Astrocyte (in vitro differentiated cells and primary cell): ENCODE data around the gene GRM7. TPM values are rescaled to one million over a fixed set of nuclear protein-coding genes. Genes with fewer than 3 reads are reported as not detected.

ENCODE experiments used
- DNase-seq: peaks from one replicate; pipeline ENCODE4 v3.0.0-alpha.2; 2010; ENCODE audit warnings: low read depth
- FAIRE-seq: peaks from 2 replicates; lab custom pipeline; 2011; peaks lifted over from hg19 to GRCh38; lab: Jason Lieb, UNC
- H2AFZ ChIP-seq: 2 replicates; pipeline ENCODE4 v1.6.0; 2012; ENCODE audit warnings: low read depth, low read length, inconsistent platforms
- H3K27ac ChIP-seq: 2 replicates; pipeline ENCODE4 v1.5.1; 2011; ENCODE audit warnings: low read depth, low read length, inconsistent platforms
- H3K27me3 ChIP-seq: 2 replicates; pipeline ENCODE4 v1.6.0; 2011; ENCODE audit warnings: low read length, inconsistent platforms; ENCODE audit not compliant: insufficient read depth
- H3K36me3 ChIP-seq: 2 replicates; pipeline ENCODE4 v1.5.1; 2011; ENCODE audit warnings: low read length, inconsistent platforms; ENCODE audit not compliant: insufficient read depth
- H3K4me1 ChIP-seq: 2 replicates; pipeline ENCODE4 v1.5.1; 2011; ENCODE audit warnings: low read length, inconsistent platforms; ENCODE audit not compliant: insufficient read depth
- H3K4me2 ChIP-seq: 2 replicates; pipeline ENCODE4 v1.6.0; 2012; ENCODE audit warnings: low read length, inconsistent platforms
- H3K4me3 ChIP-seq: 2 replicates; pipeline ENCODE4 v1.5.1; 2011; ENCODE audit warnings: low read depth, mild to moderate bottlenecking, low read length, inconsistent platforms; ENCODE audit not compliant: insufficient read depth
- H3K79me2 ChIP-seq: 2 replicates; pipeline ENCODE4 v1.6.0; 2012; ENCODE audit warnings: mild to moderate bottlenecking, low read length, inconsistent platforms; ENCODE audit not compliant: insufficient read depth
- H3K9ac ChIP-seq: 2 replicates; pipeline ENCODE4 v1.6.0; 2012; ENCODE audit warnings: mild to moderate bottlenecking, low read length, inconsistent platforms
- H3K9me3 ChIP-seq: 2 replicates; pipeline ENCODE4 v1.5.1; 2012; ENCODE audit warnings: low read depth, mild to moderate bottlenecking, low read length, inconsistent platforms; ENCODE audit not compliant: insufficient read depth
- H4K20me1 ChIP-seq: 2 replicates; pipeline ENCODE4 v1.6.0; 2012; ENCODE audit warnings: low read length, inconsistent platforms; ENCODE audit not compliant: insufficient read depth
- H3K27ac Mint-ChIP-seq: one replicate; pipeline ENCODE4 v1.8.0; 2021; ENCODE audit warnings: mild to moderate bottlenecking, mixed read lengths; ENCODE audit not compliant: unreplicated experiment
- H3K27me3 Mint-ChIP-seq: one replicate; pipeline ENCODE4 v1.8.0; 2021; ENCODE audit warnings: low read depth, mixed read lengths; ENCODE audit not compliant: unreplicated experiment
- H3K36me3 Mint-ChIP-seq: one replicate; pipeline ENCODE4 v1.8.0; 2021; ENCODE audit warnings: low read depth, mixed read lengths; ENCODE audit not compliant: unreplicated experiment
- H3K4me1 Mint-ChIP-seq: one replicate; pipeline ENCODE4 v1.8.0; 2021; ENCODE audit warnings: low read depth, mixed read lengths; ENCODE audit not compliant: unreplicated experiment
- H3K4me3 Mint-ChIP-seq: one replicate; pipeline ENCODE4 v1.8.0; 2021; ENCODE audit warnings: mild to moderate bottlenecking, moderate library complexity, mixed read lengths; ENCODE audit not compliant: unreplicated experiment
- H3K9me3 Mint-ChIP-seq: one replicate; pipeline ENCODE4 v1.8.0; 2021; ENCODE audit warnings: mild to moderate bottlenecking, mixed read lengths; ENCODE audit not compliant: unreplicated experiment
- CTCF ChIP-seq: IDR thresholded peaks from 2 replicates; pipeline ENCODE4 v1.5.1; 2011; ENCODE audit warnings: low read depth, mild to moderate bottlenecking, inconsistent platforms, low read length, moderate library complexity; ENCODE audit not compliant: insufficient read depth
- EZH2 ChIP-seq: IDR thresholded peaks from 2 replicates; pipeline ENCODE4 v1.6.1; 2012; ENCODE audit warnings: mild to moderate bottlenecking, low read length, inconsistent platforms; ENCODE audit not compliant: insufficient read depth
- total RNA-seq: library from RNA; stranded (reverse); gene quantifications from 2 replicates; pipeline ENCODE4 v1.2.1, GENCODE V29; 2021

The GRM7 gene
- total RNA-seq, 1 donor from 2014 or later = not detected

- H3K9me3 ChIP-seq = no peaks in the 10 kb centered on the region
- H3K9ac ChIP-seq = no peak overlapping the region
- no peaks in the 10 kb centered on the region for H3K27me3 ChIP-seq
- H3K79me2 ChIP-seq = no peaks in the 10 kb centered on the region
- H3K4me1 Mint-ChIP-seq = no peaks in the 10 kb centered on the region
- H3K27ac ChIP-seq = no peak overlapping the region
- DNase-seq (no peak), FAIRE-seq (no peak)
- no peak overlapping the region for H2AFZ ChIP-seq
- H3K27me3 Mint-ChIP-seq = peaks cover 3% of the 10 kb centered on the region
- no peak overlapping the region for H3K4me3 Mint-ChIP-seq
- H3K4me1 ChIP-seq = no peaks in the 10 kb centered on the region
- H3K4me3 ChIP-seq = no peak overlapping the region
- no peak for TF ChIP-seq CTCF
- TF ChIP-seq EZH2 = no peak
- no peaks in the 10 kb centered on the region for H3K9me3 Mint-ChIP-seq
- H3K36me3 ChIP-seq = no peaks in the 10 kb centered on the region
- H3K36me3 Mint-ChIP-seq = no peaks in the 10 kb centered on the region
- H4K20me1 ChIP-seq = no peaks in the 10 kb centered on the region
- no peak overlapping the region for H3K4me2 ChIP-seq
- H3K27ac Mint-ChIP-seq = no peak overlapping the region
Measured at GRCh38 chr3:7621046-7621630, 760.2 kb downstream of the GRM7 start.

- no peaks in the 10 kb centered on the region for H3K4me1 ChIP-seq
- FAIRE-seq = no peak
- Mint-ChIP-seq H3K27ac (no peak overlapping the region), H3K9me3 (no peaks in the 10 kb centered on the region), H3K4me3 (no peak overlapping the region), H3K4me1 (no peaks in the 10 kb centered on the region), H3K27me3 (peaks cover 3% of the 10 kb centered on the region), H3K36me3 (no peaks in the 10 kb centered on the region)
- no peak overlapping the region for H3K4me3 ChIP-seq
- TF ChIP-seq EZH2 (no peak), CTCF (no peak)
- no peaks in the 10 kb centered on the region for H3K27me3 ChIP-seq
- DNase-seq = no peak
- no peaks in the 10 kb centered on the region for H4K20me1 ChIP-seq
- H3K9ac ChIP-seq = no peak overlapping the region
- H3K79me2 ChIP-seq = no peaks in the 10 kb centered on the region
- H3K4me2 ChIP-seq = no peak overlapping the region
- H3K36me3 ChIP-seq = no peaks in the 10 kb centered on the region
- H3K9me3 ChIP-seq = no peaks in the 10 kb centered on the region
- no peak overlapping the region for H3K27ac ChIP-seq
- no peak overlapping the region for H2AFZ ChIP-seq
Measured at GRCh38 chr3:7621651-7622050, 760.7 kb downstream of the GRM7 start.

GRCh38 chr3:7625021-7625420, 764.1 kb downstream of the GRM7 start:
- Histone ChIP-seq H2AFZ (no peak overlapping the region), H3K4me1 (no peaks in the 10 kb centered on the region), H3K9ac (no peak overlapping the region), H3K9me3 (no peaks in the 10 kb centered on the region), H4K20me1 (no peaks in the 10 kb centered on the region), H3K36me3 (no peaks in the 10 kb centered on the region), H3K79me2 (no peaks in the 10 kb centered on the region), H3K4me3 (no peak overlapping the region), H3K27me3 (no peaks in the 10 kb centered on the region), H3K4me2 (no peak overlapping the region), H3K27ac (no peak overlapping the region)
- DNase-seq (peak; percentile 18), FAIRE-seq (no peak)
- no peak for TF ChIP-seq EZH2
- no peak for TF ChIP-seq CTCF
- Mint-ChIP-seq H3K9me3 (no peaks in the 10 kb centered on the region), H3K4me1 (no peaks in the 10 kb centered on the region), H3K36me3 (no peaks in the 10 kb centered on the region), H3K27ac (no peak overlapping the region), H3K4me3 (no peak overlapping the region), H3K27me3 (peaks cover 3% of the 10 kb centered on the region)
